Astrocyte (in vitro differentiated cells and primary cell): ENCODE measurements around the gene LPAR2. TPM values are rescaled to one million over a fixed set of nuclear protein-coding genes. Genes with fewer than 3 reads are reported as not detected.
A peak's percentile ranks its signal among the peaks of the same experiment; 100 is the strongest.

ENCODE experiments used
- DNase-seq: peaks from one replicate; pipeline ENCODE4 v3.0.0-alpha.2; 2010; ENCODE audit warnings: low read depth
- FAIRE-seq: peaks from 2 replicates; lab custom pipeline; 2011; peaks lifted over from hg19 to GRCh38; lab: Jason Lieb, UNC
- H2AFZ ChIP-seq: 2 replicates; pipeline ENCODE4 v1.6.0; 2012; ENCODE audit warnings: low read depth, low read length, inconsistent platforms
- H3K27ac ChIP-seq: 2 replicates; pipeline ENCODE4 v1.5.1; 2011; ENCODE audit warnings: low read depth, low read length, inconsistent platforms
- H3K27me3 ChIP-seq: 2 replicates; pipeline ENCODE4 v1.6.0; 2011; ENCODE audit warnings: low read length, inconsistent platforms; ENCODE audit not compliant: insufficient read depth
- H3K36me3 ChIP-seq: 2 replicates; pipeline ENCODE4 v1.5.1; 2011; ENCODE audit warnings: low read length, inconsistent platforms; ENCODE audit not compliant: insufficient read depth
- H3K4me1 ChIP-seq: 2 replicates; pipeline ENCODE4 v1.5.1; 2011; ENCODE audit warnings: low read length, inconsistent platforms; ENCODE audit not compliant: insufficient read depth
- H3K4me2 ChIP-seq: 2 replicates; pipeline ENCODE4 v1.6.0; 2012; ENCODE audit warnings: low read length, inconsistent platforms
- H3K4me3 ChIP-seq: 2 replicates; pipeline ENCODE4 v1.5.1; 2011; ENCODE audit warnings: low read depth, mild to moderate bottlenecking, low read length, inconsistent platforms; ENCODE audit not compliant: insufficient read depth
- H3K79me2 ChIP-seq: 2 replicates; pipeline ENCODE4 v1.6.0; 2012; ENCODE audit warnings: mild to moderate bottlenecking, low read length, inconsistent platforms; ENCODE audit not compliant: insufficient read depth
- H3K9ac ChIP-seq: 2 replicates; pipeline ENCODE4 v1.6.0; 2012; ENCODE audit warnings: mild to moderate bottlenecking, low read length, inconsistent platforms
- H3K9me3 ChIP-seq: 2 replicates; pipeline ENCODE4 v1.5.1; 2012; ENCODE audit warnings: low read depth, mild to moderate bottlenecking, low read length, inconsistent platforms; ENCODE audit not compliant: insufficient read depth
- H4K20me1 ChIP-seq: 2 replicates; pipeline ENCODE4 v1.6.0; 2012; ENCODE audit warnings: low read length, inconsistent platforms; ENCODE audit not compliant: insufficient read depth
- H3K27ac Mint-ChIP-seq: one replicate; pipeline ENCODE4 v1.8.0; 2021; ENCODE audit warnings: mild to moderate bottlenecking, mixed read lengths; ENCODE audit not compliant: unreplicated experiment
- H3K27me3 Mint-ChIP-seq: one replicate; pipeline ENCODE4 v1.8.0; 2021; ENCODE audit warnings: low read depth, mixed read lengths; ENCODE audit not compliant: unreplicated experiment
- H3K36me3 Mint-ChIP-seq: one replicate; pipeline ENCODE4 v1.8.0; 2021; ENCODE audit warnings: low read depth, mixed read lengths; ENCODE audit not compliant: unreplicated experiment
- H3K4me1 Mint-ChIP-seq: one replicate; pipeline ENCODE4 v1.8.0; 2021; ENCODE audit warnings: low read depth, mixed read lengths; ENCODE audit not compliant: unreplicated experiment
- H3K4me3 Mint-ChIP-seq: one replicate; pipeline ENCODE4 v1.8.0; 2021; ENCODE audit warnings: mild to moderate bottlenecking, moderate library complexity, mixed read lengths; ENCODE audit not compliant: unreplicated experiment
- H3K9me3 Mint-ChIP-seq: one replicate; pipeline ENCODE4 v1.8.0; 2021; ENCODE audit warnings: mild to moderate bottlenecking, mixed read lengths; ENCODE audit not compliant: unreplicated experiment
- CTCF ChIP-seq: IDR thresholded peaks from 2 replicates; pipeline ENCODE4 v1.5.1; 2011; ENCODE audit warnings: low read depth, mild to moderate bottlenecking, inconsistent platforms, low read length, moderate library complexity; ENCODE audit not compliant: insufficient read depth
- EZH2 ChIP-seq: IDR thresholded peaks from 2 replicates; pipeline ENCODE4 v1.6.1; 2012; ENCODE audit warnings: mild to moderate bottlenecking, low read length, inconsistent platforms; ENCODE audit not compliant: insufficient read depth
- total RNA-seq: library from RNA; stranded (reverse); gene quantifications from 2 replicates; pipeline ENCODE4 v1.2.1, GENCODE V29; 2021

LPAR2 gene
- total RNA-seq, 1 donor from 2014 or later: 20.1 TPM

- H4K20me1 ChIP-seq: no peaks in the 10 kb centered on the region
- H3K79me2 ChIP-seq: no peaks in the 10 kb centered on the region
- H3K4me2 ChIP-seq: no peak overlapping the region
- no peaks in the 10 kb centered on the region for H3K27me3 ChIP-seq
- Mint-ChIP-seq H3K36me3 (peaks cover 16% of the 10 kb centered on the region), H3K9me3 (no peaks in the 10 kb centered on the region), H3K27ac (peak overlapping the region; percentile 87), H3K4me3 (peak overlapping the region; percentile 89), H3K4me1 (no peaks in the 10 kb centered on the region), H3K27me3 (no peaks in the 10 kb centered on the region)
- no peaks in the 10 kb centered on the region for H3K36me3 ChIP-seq
- no peaks in the 10 kb centered on the region for H3K9me3 ChIP-seq
- no peak for DNase-seq
- no peak overlapping the region for H3K9ac ChIP-seq
- peaks cover 12% of the 10 kb centered on the region for H3K4me1 ChIP-seq
- FAIRE-seq: no peak
- no peak overlapping the region for H2AFZ ChIP-seq
- H3K27ac ChIP-seq: no peak overlapping the region
- no peak overlapping the region for H3K4me3 ChIP-seq
- TF ChIP-seq EZH2 (no peak), CTCF (no peak)
These were observed 1.2 kb downstream of the LPAR2 start for GRCh38 chr19:19626516-19627472.

DNA sequence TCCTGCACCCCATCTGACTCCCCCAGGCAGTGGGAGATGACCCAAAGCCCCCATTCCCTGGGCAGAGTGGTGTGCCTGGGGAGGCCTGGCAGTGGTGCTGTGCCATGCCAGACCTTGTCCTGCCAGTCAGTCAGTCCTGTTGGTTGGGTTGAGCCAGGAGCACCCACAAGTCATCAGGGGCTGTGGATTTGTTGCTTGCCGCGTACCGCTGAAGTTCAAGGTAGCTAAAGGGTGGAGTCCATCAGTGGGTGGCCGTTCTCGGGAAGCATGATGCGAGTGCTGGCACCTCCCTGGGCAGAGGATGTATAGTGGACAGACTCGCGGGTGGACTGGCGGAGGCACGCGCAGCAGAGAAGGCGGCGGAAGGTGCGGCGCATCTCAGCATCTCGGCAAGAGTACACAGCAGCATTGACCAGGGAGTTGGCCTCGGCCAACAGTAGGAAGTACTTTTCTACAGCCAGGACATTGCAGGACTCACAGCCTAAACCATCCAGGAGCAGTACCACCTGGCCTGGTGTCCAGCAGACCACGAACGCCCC lies 3.9 kb downstream of the LPAR2 start:
- Histone ChIP-seq H3K4me2 (no peak overlapping the region), H3K4me1 (peaks cover 12% of the 10 kb centered on the region), H3K9ac (no peak overlapping the region), H2AFZ (no peak overlapping the region), H3K4me3 (no peak overlapping the region), H3K27ac (no peak overlapping the region), H4K20me1 (no peaks in the 10 kb centered on the region), H3K36me3 (no peaks in the 10 kb centered on the region), H3K79me2 (no peaks in the 10 kb centered on the region), H3K27me3 (no peaks in the 10 kb centered on the region), H3K9me3 (no peaks in the 10 kb centered on the region)
- peak overlapping the region; percentile 50 for H3K27ac Mint-ChIP-seq
- H3K4me1 Mint-ChIP-seq: no peaks in the 10 kb centered on the region
- no peaks in the 10 kb centered on the region for H3K27me3 Mint-ChIP-seq
- H3K4me3 Mint-ChIP-seq: no peak overlapping the region
- DNase-seq (no peak), FAIRE-seq (no peak)
- H3K9me3 Mint-ChIP-seq: no peaks in the 10 kb centered on the region
- peaks cover 13% of the 10 kb centered on the region for H3K36me3 Mint-ChIP-seq
- TF ChIP-seq EZH2 (no peak), CTCF (no peak)

DNA sequence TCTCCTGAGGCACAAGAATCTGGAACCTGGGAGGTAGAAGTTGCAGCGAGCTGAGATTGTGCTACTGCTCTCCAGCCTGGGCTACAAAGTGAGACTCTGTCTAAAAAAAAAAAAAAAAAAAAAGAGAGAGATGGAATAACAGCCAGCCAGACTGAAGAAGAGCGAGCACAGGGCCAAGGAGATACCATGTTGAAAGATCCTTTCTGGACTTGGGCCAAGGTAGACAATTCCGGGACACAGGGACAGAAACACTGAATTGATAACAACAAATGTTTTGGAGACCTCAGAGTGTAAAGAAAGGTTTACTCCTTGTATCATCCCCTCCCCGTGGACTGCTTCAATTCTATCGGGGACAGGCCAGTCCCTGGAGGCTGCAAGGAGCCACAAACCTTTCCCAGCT lies 4.6 kb downstream of the LPAR2 start:
- no peak for FAIRE-seq
- peaks cover 2% of the 10 kb centered on the region for H3K4me1 Mint-ChIP-seq

More for the DNA sequence above, 4.6 kb downstream of the LPAR2 start:
- no peaks in the 10 kb centered on the region for H3K9me3 ChIP-seq
- Mint-ChIP-seq H3K27ac (no peak overlapping the region), H3K4me3 (no peak overlapping the region), H3K9me3 (no peaks in the 10 kb centered on the region), H3K36me3 (peaks cover 13% of the 10 kb centered on the region), H3K27me3 (no peaks in the 10 kb centered on the region)
- no peak overlapping the region for H3K27ac ChIP-seq
- TF ChIP-seq CTCF (no peak), EZH2 (no peak)
- H2AFZ ChIP-seq: no peak overlapping the region
- H3K27me3 ChIP-seq: no peaks in the 10 kb centered on the region
- no peak overlapping the region for H3K4me3 ChIP-seq
- H4K20me1 ChIP-seq: no peaks in the 10 kb centered on the region
- H3K4me2 ChIP-seq: no peak overlapping the region
- peaks cover 8% of the 10 kb centered on the region for H3K4me1 ChIP-seq
- no peaks in the 10 kb centered on the region for H3K36me3 ChIP-seq
- no peaks in the 10 kb centered on the region for H3K79me2 ChIP-seq
- DNase-seq: no peak
- H3K9ac ChIP-seq: no peak overlapping the region
